SH-SY5Y (cell line): ENCODE data around the gene ABCA6.

ENCODE experiments used
- GATA2 ChIP-seq: IDR thresholded peaks from 2 replicates; pipeline ENCODE4 v1.6.1; 2011; ENCODE audit warnings: mild to moderate bottlenecking, low read depth, low read length
- GATA3 ChIP-seq: IDR thresholded peaks from 2 replicates; pipeline ENCODE4 v1.6.1; 2011; ENCODE audit warnings: low read depth, mild to moderate bottlenecking, low read length, moderate library complexity

The ABCA6 gene

GRCh38 chr17:69159418-69159817 lies 17.7 kb upstream of the ABCA6 start:
- TF ChIP-seq GATA3 (no peak), GATA2 (no peak)

- TF ChIP-seq GATA3 (no peak), GATA2 (no peak)
These were observed 12.6 kb upstream of the ABCA6 start for GRCh38 chr17:69154267-69154666.

- TF ChIP-seq GATA3 (no peak), GATA2 (no peak)
These were observed 8.6 kb upstream of the ABCA6 start for GRCh38 chr17:69150333-69150732.

- no peak for TF ChIP-seq GATA2
These were observed 5.8 kb upstream of the ABCA6 start for GRCh38 chr17:69147460-69147859.

GRCh38 chr17:69144331-69145255 lies 2.9 kb upstream of the ABCA6 start:
- TF ChIP-seq GATA3 (no peak), GATA2 (no peak)

- TF ChIP-seq GATA2 (no peak), GATA3 (no peak)
These were observed 2.1 kb upstream of the ABCA6 start for GRCh38 chr17:69143683-69144231.

GRCh38 chr17:69143151-69143550 lies 1.5 kb upstream of the ABCA6 start:
- no peak for TF ChIP-seq GATA2
- TF ChIP-seq GATA3 = no peak

GRCh38 chr17:69142175-69142802 lies 594 bp upstream of the ABCA6 start:
- TF ChIP-seq GATA2 (no peak), GATA3 (no peak)

- TF ChIP-seq GATA2 = no peak
- TF ChIP-seq GATA3 = no peak
These were observed 7.6 kb downstream of the ABCA6 start for GRCh38 chr17:69134112-69134511.

- TF ChIP-seq GATA3 (no peak), GATA2 (no peak)
These were observed 10.9 kb downstream of the ABCA6 start for GRCh38 chr17:69130627-69131296.

GRCh38 chr17:69123626-69124025 lies 18.1 kb downstream of the ABCA6 start:
- TF ChIP-seq GATA3 (no peak), GATA2 (no peak)

- TF ChIP-seq GATA2 = no peak
These were observed 19.6 kb downstream of the ABCA6 start for GRCh38 chr17:69122065-69122464.

- TF ChIP-seq GATA3 (no peak), GATA2 (no peak)
These were observed 23.6 kb downstream of the ABCA6 start for GRCh38 chr17:69117855-69118784.

GRCh38 chr17:69111794-69112193 lies 29.9 kb downstream of the ABCA6 start:
- TF ChIP-seq GATA3 = no peak
- TF ChIP-seq GATA2 = no peak
